Glomerular visceral epithelial cell (primary cell): Measurements from ENCODE around the gene EZH1.

Source experiments
- DNase-seq: peaks from one replicate; pipeline ENCODE4 v3.0.0-alpha.2; 2016; ENCODE audit errors: extremely low spot score

Gene EZH1

DNA sequence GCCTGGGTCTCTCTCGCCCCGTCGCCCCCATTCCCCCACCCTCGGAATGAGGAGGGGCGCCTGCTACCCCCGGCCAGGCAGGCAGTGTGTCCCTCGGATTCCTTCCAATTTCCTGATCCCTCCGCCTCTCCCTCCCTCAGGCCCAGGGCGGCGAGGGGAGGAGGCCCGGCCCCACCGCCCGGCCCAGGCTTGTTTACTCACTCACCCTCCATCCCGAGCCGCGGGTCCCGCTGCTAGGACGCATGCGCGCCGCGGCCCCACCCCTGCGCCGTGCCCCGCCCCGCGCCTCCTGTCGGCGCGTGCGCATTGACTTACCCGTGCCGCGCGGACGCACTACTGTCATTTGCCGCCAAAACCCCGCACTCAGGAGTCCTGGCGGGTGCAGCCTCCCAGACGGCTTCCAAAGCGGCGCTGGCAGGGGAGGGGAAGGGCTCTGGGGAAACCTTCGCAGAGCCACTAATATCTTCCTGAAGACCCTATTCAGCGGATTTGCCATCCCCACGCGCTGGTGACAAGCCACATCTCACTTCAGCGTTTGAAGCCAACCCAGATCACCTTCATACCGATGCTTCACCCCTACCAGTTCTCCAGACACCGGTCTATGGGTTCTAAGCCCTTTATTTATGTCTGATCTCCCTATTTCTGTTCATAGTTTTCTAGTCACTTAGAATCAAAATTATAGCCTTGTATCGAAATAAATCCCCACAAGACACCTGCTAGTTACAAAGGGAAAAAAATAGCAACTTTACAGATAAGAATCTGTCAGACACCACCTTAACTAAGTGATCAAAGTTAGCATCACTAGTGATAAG lies at the start of gene EZH1:
Gene EZH1 (minus strand): TSS at position 235 of the 812 bp plus-strand sequence. CDS start 16,099 bp downstream, outside the sequence.
- peak; percentile 94 for DNase-seq

DNA sequence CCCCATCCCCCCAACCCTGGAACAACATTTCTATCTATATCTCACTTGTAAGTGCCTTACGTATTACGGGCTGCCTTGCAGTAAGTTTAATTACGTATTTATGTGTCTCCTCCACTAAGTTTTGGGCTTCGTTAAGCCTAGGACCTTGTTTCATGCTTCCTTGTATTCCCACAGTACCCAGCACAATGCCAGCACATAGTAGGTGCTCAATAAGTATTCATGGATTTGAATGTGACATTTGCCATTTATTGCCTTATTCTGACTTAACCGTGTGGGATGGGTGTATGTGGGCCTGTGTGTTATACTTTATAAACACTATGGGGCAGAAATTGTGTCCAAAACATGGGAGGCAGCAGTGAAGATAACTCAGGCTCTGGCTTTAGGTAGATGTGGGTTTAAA lies 47.7 kb upstream of the EZH1 start:
- DNase-seq = no peak

DNA sequence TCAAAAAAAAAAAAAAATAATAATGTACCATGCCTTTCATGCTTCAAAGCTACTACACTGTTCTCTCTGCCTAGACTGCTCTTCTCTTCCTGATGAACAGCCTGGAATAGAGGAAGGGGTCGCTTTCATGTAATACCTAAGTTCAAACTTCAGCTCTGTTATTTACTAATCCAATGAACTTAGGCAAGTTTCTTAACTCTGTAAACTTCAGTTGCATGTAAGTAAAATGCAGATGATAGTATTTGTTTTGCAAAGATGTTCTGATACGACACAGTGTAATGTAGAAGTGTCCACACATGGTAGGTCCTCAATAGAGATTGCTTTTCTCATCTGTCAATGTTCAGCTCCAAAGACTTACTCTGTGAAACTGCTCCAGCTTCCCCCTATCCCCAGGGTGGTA lies 47.1 kb upstream of the EZH1 start:
- no peak for DNase-seq

DNA sequence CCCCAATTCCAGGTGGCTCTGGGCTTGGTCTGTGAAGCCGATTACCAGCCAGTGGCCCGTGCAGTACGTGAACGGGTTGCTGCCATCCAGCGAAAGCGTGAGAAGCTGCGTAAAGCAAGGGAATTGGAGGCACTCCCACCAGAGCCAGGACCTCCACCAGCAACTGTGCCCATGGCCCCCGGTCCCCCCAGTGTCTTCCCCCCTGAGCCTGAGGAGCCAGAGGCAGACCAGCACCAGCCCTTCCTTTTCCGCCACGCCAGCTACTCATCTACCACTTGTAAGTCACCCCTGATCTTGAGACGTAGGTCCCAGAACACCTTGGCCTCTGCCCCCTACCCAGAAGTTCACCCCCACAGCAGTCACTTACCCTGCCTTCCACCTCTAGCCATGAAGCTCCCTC lies 42.4 kb upstream of the EZH1 start:
- no peak for DNase-seq

DNA sequence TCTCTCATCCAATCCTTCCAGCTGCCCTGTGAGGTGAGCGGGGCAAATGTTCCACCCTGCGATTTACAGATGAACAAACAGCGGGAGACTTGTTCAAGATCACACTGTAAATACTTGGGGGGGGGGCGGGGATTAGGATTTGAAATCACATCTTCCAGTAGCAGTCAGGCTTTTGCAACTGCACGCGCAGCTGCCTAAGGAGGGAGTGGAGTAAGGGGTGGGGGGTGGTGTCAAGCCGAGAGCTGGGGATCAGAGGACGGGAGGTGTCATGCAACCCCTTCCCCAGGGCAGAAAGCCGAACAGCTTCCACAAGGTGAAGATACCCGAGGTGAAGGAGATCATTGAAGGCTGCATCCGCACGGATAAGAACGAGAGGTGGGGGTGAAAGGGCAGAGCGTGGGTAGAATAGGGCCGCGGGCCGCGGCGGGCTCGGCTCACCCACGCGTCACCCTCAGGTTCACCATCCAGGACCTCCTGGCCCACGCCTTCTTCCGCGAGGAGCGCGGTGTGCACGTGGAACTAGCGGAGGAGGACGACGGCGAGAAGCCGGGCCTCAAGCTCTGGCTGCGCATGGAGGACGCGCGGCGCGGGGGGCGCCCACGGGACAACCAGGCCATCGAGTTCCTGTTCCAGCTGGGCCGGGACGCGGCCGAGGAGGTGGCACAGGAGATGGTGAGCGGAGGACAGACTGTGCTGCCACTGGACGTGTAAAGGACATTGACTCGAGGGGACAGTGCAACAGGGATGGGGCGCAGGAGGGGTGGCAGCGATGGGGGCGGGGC lies 40.2 kb upstream of the EZH1 start:
- no peak for DNase-seq

- DNase-seq = no peak
Observed at GRCh38 chr17:42784409-42784808, 39.6 kb upstream of the EZH1 start.

DNA sequence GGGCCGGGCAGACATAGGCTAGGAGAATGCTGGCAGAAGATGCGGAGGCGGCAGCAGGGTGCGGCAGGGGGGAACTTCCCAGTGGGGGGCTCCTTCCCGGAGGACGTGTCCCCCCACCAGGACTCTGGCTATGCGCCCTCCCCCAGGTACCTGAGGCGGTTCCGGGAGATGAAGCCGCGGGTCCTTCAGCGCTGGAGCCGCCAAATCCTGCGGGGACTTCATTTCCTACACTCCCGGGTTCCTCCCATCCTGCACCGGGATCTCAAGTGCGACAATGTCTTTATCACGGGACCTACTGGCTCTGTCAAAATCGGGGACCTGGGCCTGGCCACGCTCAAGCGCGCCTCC lies 38.9 kb upstream of the EZH1 start:
- DNase-seq = no peak

DNA sequence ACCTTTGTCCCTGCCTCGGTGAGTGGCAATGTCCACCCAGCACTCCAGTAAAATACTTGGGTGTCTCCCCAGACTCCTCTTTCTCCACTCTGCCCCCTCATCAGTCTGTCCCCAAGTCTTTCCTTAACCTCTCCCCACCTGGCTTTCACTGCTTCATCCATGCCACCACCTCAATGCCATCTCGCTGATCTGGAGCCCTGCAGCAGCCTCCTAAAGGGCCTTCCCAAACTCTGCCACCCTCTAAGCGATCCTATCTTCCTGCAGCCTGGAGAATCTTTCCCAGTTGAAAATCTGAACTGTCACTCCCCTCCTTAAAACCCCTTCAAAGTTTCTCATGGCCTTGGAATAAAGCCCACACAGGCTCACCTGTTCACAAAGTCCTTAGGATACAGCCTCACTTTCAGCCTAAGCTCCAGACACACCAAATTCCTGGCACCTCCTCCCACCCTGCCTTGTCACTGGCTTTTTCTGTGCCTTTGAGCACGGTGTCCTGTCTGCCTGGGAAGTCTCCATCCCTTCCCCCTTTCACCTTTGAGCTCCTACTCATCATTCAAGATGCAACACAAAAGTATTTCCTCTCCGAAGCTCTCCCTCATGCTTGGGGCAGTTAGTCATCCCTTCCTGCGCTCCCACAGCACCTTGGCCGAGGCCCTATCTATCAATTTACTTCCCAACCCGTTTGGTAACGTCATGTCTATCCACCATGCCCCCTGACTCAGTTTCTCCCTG lies 38.4 kb upstream of the EZH1 start:
- peak; percentile 61 for DNase-seq

- no peak for DNase-seq
Observed at GRCh38 chr17:42782166-42783061, 37.6 kb upstream of the EZH1 start.

DNA sequence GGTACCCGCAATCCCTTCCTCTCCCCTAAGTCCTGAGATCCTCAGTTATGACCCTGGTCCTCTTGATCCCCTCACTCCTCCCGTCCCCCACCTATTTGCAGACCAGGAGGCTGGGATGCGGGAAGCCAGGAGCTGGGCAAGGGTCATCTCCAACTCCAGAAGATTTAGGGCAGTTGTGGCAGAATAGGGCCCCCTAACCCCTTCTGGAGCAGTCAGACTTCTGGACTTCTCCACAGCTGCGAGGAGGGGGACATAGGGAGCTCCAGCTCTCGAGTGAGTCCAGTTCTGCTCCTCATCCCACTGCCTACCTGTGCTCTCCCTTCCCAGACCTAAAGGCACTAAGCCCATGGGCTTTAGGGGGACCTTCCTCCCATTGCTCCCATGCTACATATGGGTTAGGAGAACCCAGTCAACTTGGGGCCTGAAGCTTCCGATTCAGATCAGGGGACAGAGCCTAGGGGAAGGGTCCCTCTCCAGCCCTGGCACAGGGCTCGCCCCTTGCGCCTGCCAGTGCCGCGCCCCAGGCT lies 36.9 kb upstream of the EZH1 start:
- no peak for DNase-seq

- DNase-seq = no peak
Observed at GRCh38 chr17:42780851-42781638, 36.2 kb upstream of the EZH1 start.

DNA sequence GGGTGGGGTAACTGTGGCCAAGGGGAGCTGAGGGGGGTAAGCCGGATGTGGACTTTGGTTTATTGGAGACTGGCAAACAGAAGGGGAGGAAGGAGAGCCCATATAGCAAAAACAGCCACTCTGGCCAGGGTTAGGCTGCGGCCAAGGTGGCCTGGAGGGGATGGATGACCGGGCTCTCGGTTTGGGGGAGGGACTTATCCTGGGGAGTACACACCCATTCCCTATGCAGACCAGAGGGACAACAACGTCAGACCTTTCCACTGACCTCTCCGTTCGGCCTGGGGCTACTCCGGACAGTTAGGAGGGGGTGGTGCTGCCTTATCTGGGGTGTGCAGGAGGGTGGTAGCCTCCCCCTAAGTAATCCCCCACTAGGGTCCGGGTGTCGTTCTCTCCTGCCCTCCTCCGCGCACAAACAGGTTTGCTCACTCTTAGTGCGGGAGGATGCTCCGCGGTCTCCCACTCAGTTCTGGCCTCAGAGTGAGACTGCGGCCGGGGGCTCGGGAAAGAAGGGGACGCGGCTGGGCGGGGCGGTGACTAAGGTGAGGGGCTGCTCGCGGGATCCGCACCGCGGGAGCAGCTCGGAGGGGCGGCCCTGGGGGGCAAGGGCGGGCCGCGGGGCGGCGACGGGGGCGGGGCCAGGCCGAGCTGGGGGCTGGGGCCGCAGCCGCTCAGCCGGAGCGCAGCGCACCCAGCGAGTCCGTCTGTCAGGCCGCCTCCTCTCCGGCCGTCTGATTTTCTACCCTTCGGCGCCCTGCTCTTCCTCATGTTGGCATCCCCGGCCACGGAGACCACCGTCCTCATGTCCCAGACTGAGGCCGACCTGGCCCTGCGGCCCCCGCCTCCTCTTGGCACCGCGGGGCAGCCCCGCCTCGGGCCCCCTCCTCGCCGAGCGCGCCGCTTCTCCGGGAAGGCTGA lies 35.4 kb upstream of the EZH1 start, which contains the start of gene WNK4:
Gene WNK4 (plus strand): TSS at position 675 of the 915 bp plus-strand sequence. CDS start 89 bp downstream, at position 764.
- DNase-seq = no peak

- DNase-seq = no peak
Observed at GRCh38 chr17:42779304-42779935, 34.6 kb upstream of the EZH1 start.

DNA sequence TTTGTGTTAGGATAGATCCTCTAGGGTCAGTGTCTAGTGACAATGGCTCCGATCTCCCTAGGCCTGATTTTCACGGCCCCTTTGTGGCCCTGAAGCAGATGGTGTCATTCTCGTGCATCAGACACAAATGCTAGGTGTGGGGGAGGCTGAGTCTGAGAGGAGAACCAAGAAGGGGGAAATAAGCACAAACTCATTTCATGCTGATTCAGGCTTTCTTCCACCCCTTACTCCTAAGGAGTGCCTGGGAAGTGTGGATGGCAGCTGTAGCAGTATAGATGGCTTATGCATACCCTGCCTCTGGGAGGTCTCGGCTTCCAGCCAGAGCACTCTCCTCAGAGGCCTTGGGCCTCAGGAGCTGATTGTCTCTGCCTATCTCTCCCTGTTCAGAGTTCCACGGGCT lies 33.7 kb upstream of the EZH1 start:
- no peak for DNase-seq

- peak; percentile 59 for DNase-seq
Observed at GRCh38 chr17:42775534-42776098, 30.8 kb upstream of the EZH1 start.

- DNase-seq = peak; percentile 62
Observed at GRCh38 chr17:42774066-42774745, 29.4 kb upstream of the EZH1 start.

DNA sequence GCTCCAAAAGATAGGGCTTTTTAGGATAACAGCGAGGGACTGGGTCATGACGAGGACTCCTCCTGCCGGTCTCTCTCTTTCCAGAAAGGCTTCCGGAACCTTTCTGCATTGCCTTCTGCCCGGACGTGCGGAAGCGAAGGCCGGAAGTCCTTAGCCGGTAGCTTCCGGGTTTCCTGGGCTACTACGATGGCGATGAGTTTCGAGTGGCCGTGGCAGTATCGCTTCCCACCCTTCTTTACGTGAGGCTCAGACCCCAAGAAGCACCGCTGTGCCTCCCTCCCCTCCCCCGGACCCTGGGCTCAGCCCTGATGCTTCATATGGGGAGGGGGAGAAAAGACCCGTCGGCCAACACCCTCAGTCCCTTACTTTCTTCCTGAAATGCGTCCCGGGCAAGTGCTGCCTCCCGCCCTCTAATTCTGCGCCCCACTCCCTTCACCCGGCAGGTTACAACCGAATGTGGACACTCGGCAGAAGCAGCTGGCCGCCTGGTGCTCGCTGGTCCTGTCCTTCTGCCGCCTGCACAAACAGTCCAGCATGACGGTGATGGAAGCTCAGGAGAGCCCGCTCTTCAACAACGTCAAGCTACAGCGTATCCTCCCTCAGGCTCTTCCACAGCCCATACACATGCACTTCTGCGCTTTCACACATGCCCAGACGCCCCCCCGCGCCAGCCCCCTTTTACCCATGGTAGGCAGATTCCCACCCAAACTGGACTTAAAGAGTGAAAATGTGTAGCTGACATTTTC lies 28.6 kb upstream of the EZH1 start, which contains the start of gene VPS25:
Gene VPS25 (plus strand): TSS at position 160 of the 746 bp plus-strand sequence. CDS start 27 bp downstream, at position 187.
- peak; percentile 84 for DNase-seq
